ENCODE results near the gene CEPT1.

CEPT1 gene

DNA sequence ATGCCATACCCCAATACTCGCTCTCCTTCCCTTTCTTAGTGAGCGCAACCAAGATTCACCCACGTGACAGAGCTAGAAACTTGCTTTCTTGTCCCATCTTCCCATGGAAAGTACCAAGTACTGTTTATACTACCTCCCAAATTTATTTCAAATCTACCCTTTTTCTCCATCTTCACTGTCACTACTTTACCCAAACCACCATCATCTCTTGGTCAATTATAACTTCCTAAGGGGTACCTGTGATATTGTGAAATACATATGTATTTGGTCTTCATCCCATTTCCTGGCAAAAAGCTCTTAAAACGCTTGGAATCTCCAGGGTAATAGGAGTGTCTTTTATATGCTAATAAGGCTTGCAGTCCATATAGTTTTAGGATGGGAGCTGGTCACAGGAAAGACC, 8.3 kb upstream of the CEPT1 start:
- TF ChIP-seq REST (IDR thresholded peaks at IDR 0.05; ENCODE audit: low read depth): no peak
- TF ChIP-seq YY1 (IDR thresholded peaks at IDR 0.05; ENCODE audit: low read depth): no peak
- no peak for TF ChIP-seq EGR1 (IDR thresholded peaks at IDR 0.05)
- TF ChIP-seq EP300 (IDR thresholded peaks at IDR 0.05; ENCODE audit: borderline replicate concordance): no peak
- TF ChIP-seq CEBPB (IDR thresholded peaks at IDR 0.05): no peak
- no peak for TF ChIP-seq TEAD4 (IDR thresholded peaks at IDR 0.05)
- no peak for TF ChIP-seq MAX (IDR thresholded peaks at IDR 0.05)
- TF ChIP-seq ZBTB7A (IDR thresholded peaks at IDR 0.05; ENCODE audit: low read depth): no peak
- no peak for TF ChIP-seq FOXM1 (IDR thresholded peaks at IDR 0.05; ENCODE audit: borderline replicate concordance, low read depth)
- TF ChIP-seq NFIC (IDR thresholded peaks at IDR 0.05): no peak
- no peak for TF ChIP-seq CREB1 (IDR thresholded peaks at IDR 0.05; ENCODE audit: low read depth)
- no peak for TF ChIP-seq USF1 (IDR thresholded peaks at IDR 0.05)
- no peak for TF ChIP-seq TAF1 (IDR thresholded peaks at IDR 0.05; ENCODE audit: low read depth)
- TF ChIP-seq TCF12 (IDR thresholded peaks at IDR 0.05; ENCODE audit: low read depth): no peak

DNA sequence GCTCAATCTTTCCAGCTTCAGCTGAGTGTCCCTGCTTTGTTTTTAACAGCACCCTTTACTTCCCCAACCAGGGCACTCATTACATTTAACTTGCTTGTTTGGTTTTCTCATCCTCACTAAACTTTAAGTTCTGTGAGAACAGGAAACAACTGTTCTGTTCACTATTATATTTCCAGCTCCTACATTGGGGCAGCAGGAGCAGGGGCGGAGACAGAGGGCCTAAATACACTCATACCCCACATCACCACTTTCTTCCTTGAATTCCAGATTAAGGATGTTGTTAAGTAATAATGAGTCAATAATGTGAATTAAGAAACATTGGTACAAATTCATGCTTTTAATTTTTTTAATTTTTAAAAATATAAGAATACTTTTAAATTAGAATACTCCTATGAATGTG, 6.2 kb upstream of the CEPT1 start:
- no peak for TF ChIP-seq ZBTB7A (IDR thresholded peaks at IDR 0.05; ENCODE audit: low read depth)

DNA sequence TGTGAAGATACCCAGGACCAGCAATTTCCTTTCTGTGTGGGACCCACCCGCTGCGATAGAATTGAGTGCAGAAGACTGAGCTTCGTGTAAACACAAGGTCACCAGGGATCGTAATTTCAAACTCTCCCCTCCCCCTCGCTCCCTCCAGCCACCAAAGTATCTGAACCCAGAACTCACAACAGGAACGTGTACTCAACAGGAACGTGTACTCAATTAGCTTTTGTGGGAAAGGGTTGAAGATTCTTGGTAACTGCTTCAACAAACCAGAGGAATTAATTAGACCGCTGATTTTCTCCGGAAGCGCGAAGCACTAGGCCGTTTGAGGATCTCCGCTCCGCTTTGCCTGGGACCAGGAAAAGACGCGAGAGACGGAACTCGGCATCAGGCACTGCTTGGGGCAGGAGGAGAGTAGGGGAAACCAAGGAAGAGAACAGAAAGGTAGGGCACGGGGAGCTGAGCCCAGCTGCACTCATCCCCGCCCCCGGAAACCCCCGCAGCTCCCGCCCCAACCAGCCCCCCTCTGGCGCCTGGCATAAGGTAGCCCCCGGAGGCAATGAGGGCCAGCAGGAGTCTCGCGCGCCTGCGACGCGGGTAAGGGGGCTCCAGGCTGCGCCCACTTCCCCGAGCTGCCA, 583 bp upstream of the CEPT1 start:
- TF ChIP-seq REST (IDR thresholded peaks at IDR 0.05; ENCODE audit: low read depth): no peak
- 0 out of 2 replicates have a peak, but pooled peaks have one; percentile 3 for TF ChIP-seq MAX (IDR thresholded peaks at IDR 0.05)

DNA sequence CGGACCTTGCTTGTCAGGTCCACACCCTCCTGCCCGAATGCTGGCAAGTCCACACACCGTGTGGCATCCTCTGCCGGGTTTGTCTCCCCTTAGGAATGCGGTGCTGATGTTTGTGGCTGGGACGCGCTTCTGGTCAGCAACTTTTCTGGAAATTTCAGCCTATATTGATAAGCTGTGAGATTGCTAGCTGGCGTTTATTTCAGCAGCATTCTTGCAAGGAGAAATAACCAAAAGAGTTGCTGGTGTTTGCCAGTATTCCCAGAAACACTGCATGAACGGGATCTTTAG, 601 bp downstream of the CEPT1 start:
- TF ChIP-seq NFIC (IDR thresholded peaks at IDR 0.05) (no peak), TAF1 (IDR thresholded peaks at IDR 0.05; ENCODE audit: low read depth) (no peak), YY1 (IDR thresholded peaks at IDR 0.05; ENCODE audit: low read depth) (no peak), USF1 (IDR thresholded peaks at IDR 0.05) (no peak), MAX (IDR thresholded peaks at IDR 0.05) (no peak), EP300 (IDR thresholded peaks at IDR 0.05; ENCODE audit: borderline replicate concordance) (no peak), FOXM1 (IDR thresholded peaks at IDR 0.05; ENCODE audit: borderline replicate concordance, low read depth) (no peak), CEBPB (IDR thresholded peaks at IDR 0.05) (no peak)

DNA sequence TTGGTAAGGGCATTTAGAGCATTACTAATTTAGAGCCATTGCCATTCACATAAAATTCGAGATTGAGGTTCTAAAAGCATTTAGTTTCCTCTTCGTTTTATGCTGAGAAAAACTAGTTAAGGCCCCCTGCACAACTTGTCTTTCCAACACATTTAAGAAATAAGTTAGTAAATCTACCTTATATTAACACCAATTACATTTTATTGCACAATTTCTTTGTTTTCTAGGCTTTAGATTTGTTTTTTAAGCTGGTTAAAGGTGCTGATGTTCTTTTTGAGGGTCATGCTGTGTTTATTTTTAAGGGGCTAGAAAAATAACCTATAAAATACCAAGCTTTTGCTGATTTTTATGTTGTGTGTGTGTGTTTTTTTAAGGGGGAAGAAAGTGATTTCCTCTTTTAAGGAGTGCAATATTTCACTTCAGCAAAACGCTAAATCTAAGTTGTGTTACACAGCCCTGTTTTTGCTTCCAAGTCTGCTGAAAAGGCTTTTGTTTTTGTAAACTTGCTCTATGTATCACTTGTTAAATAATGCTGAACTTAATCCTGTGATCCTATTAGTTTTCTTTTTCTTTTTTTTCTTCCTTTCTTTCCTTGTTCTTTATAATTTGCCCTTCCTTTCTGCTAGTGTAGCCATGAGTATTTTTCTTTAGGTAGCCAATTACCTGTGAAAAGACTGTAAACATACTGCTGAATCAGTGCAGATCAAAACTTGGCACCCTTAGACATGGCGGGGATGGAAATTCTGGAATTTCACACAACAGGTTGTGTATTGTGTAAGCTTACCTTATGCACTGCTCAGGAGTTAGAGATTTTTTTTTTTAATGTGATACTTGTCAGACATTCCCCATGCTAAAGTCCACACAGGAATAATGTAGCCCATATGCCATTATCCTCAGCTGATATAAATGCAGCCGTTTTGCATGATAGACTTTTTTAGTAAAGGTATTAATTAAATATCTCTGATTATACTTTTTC, 1.5 kb downstream of the CEPT1 start:
- no peak for TF ChIP-seq MAX (IDR thresholded peaks at IDR 0.05)
- no peak for TF ChIP-seq YY1 (IDR thresholded peaks at IDR 0.05; ENCODE audit: low read depth)
- TF ChIP-seq CEBPB (IDR thresholded peaks at IDR 0.05): no peak
- no peak for TF ChIP-seq EGR1 (IDR thresholded peaks at IDR 0.05)
- no peak for TF ChIP-seq EP300 (IDR thresholded peaks at IDR 0.05; ENCODE audit: borderline replicate concordance)
- TF ChIP-seq TCF12 (IDR thresholded peaks at IDR 0.05; ENCODE audit: low read depth): no peak
- TF ChIP-seq REST (IDR thresholded peaks at IDR 0.05; ENCODE audit: low read depth): no peak
- TF ChIP-seq NFIC (IDR thresholded peaks at IDR 0.05): no peak
- TF ChIP-seq USF1 (IDR thresholded peaks at IDR 0.05): no peak
- TF ChIP-seq CREB1 (IDR thresholded peaks at IDR 0.05; ENCODE audit: low read depth): no peak
